NCI-H2029 (cell line): ENCODE results near the gene ZBTB7B.

Source experiments
- DNase-seq: peaks from one replicate; lab custom pipeline; 2025; lab: John Stamatoyannopoulos, UW

ZBTB7B gene

GRCh38 chr1:155060736-155061135 lies 58.1 kb downstream of the ZBTB7B start:
- no peak for DNase-seq

- DNase-seq, result peak; percentile 85
Measured at GRCh38 chr1:155061381-155062150, 59.0 kb downstream of the ZBTB7B start.

- DNase-seq, result no peak
Measured at GRCh38 chr1:155062151-155062686, 59.6 kb downstream of the ZBTB7B start.

- DNase-seq, result no peak
Measured at GRCh38 chr1:155062702-155063411, 60.3 kb downstream of the ZBTB7B start.

GRCh38 chr1:155063550-155064110 lies 61.0 kb downstream of the ZBTB7B start, which contains the start of gene EFNA4:
Gene EFNA4 (plus strand): TSS chr1:155063740. CDS start chr1:155063824, 84 bp downstream.
- no peak for DNase-seq

- no peak for DNase-seq
Measured at GRCh38 chr1:155064111-155064831, 61.7 kb downstream of the ZBTB7B start.

- DNase-seq, result no peak
Measured at GRCh38 chr1:155064832-155065429, 62.3 kb downstream of the ZBTB7B start.

GRCh38 chr1:155066777-155067176 lies 64.2 kb downstream of the ZBTB7B start:
- no peak for DNase-seq
